HEK293 (cell line): ENCODE results near the gene CNGB1.

Experiments used
- CTCF ChIA-PET: fragments of 350-600 bp; formaldehyde crosslinking; extraction: SDS; loops from one replicate; lab custom pipeline; 2021; ENCODE audit warnings: antibody characterized with exemption; lab: Yijun Ruan, JAX
- POLR2A ChIA-PET: fragments of 300-600 bp; formaldehyde crosslinking; extraction: SDS; loops from one replicate; lab custom pipeline; 2020; ENCODE audit warnings: antibody characterized with exemption, inconsistent platforms; lab: Yijun Ruan, JAX
- H3K27ac ChIP-seq: fragments of 200-500 bp; sonication (Bioruptor generic); 2 replicates; pipeline ENCODE4 v1.5.1; 2014; ENCODE audit warnings: low read depth, low read length, control low read depth, inconsistent platforms; ENCODE audit errors: extremely low read depth
- H3K36me3 ChIP-seq, 2 experiments: fragments of 200-500 bp in 1 of 2; sonication (Bioruptor generic) in 1 of 2; 1 replicate in 1 of 2; 2 replicates in 1 of 2; pipeline ENCODE4 v1.5.1; 2014 to 2017; ENCODE audit warnings: inconsistent platforms in 2 of 2, low read length in 2 of 2; ENCODE audit not compliant: control insufficient read depth in 2 of 2, insufficient read depth in 1 of 2
- H3K4me1 ChIP-seq: fragments of 200-500 bp; sonication (Bioruptor generic); 2 replicates; pipeline ENCODE4 v1.5.1; 2014; ENCODE audit warnings: mild to moderate bottlenecking, low read length, inconsistent platforms; ENCODE audit not compliant: control insufficient read depth, insufficient read depth
- H3K4me3 ChIP-seq: 2 replicates; pipeline ENCODE4 v1.5.1; 2011; ENCODE audit warnings: low read depth, mild to moderate bottlenecking, control low read depth, low read length, moderate library complexity
- H3K9me3 ChIP-seq: fragments of 200-500 bp; sonication (Bioruptor generic); 2 replicates; pipeline ENCODE4 v1.5.1; 2014; ENCODE audit warnings: low read depth, low read length, inconsistent platforms; ENCODE audit not compliant: control insufficient read depth, insufficient read depth
- SCRT2 ChIP-seq: fragments of 450-650 bp; formaldehyde crosslinking; IDR thresholded peaks from 2 replicates; pipeline ENCODE4 v1.5.1; 2016; ENCODE audit warnings: missing biosample characterization, missing genetic modification characterization
- ZNF10 ChIP-seq: fragments of 450-650 bp; formaldehyde crosslinking; IDR thresholded peaks from 2 replicates; pipeline ENCODE4 v1.5.1; 2017; ENCODE audit warnings: missing biosample characterization, missing genetic modification characterization
- ZNF138 ChIP-seq: fragments of 450-650 bp; formaldehyde crosslinking; IDR thresholded peaks from 2 replicates; pipeline ENCODE4 v1.5.1; 2016; ENCODE audit warnings: missing biosample characterization, missing genetic modification characterization, borderline replicate concordance
- ZNF223 ChIP-seq: fragments of 450-650 bp; formaldehyde crosslinking; IDR thresholded peaks from 2 replicates; pipeline ENCODE4 v1.5.1; 2016; ENCODE audit warnings: missing biosample characterization, missing genetic modification characterization
- ZNF292 ChIP-seq: fragments of 450-650 bp; formaldehyde crosslinking; IDR thresholded peaks from 2 replicates; pipeline ENCODE4 v1.5.1; 2016; ENCODE audit warnings: low read depth, missing biosample characterization, missing genetic modification characterization, borderline replicate concordance
- ZNF830 ChIP-seq: fragments of 450-650 bp; IDR thresholded peaks from 2 replicates; pipeline ENCODE4 v1.5.0; 2018; ENCODE audit warnings: missing biosample characterization, missing genetic modification characterization, low read depth, mild to moderate bottlenecking, moderate library complexity
- TF ChIP-seq, protein P1 (sequence below): fragments of 450-650 bp; formaldehyde crosslinking; conservative IDR thresholded peaks from 2 replicates; pipeline ENCODE4 v1.5.1; 2016; ENCODE audit warnings: low read depth, missing biosample characterization, missing genetic modification characterization
- TF ChIP-seq, protein P2 (sequence below): fragments of 450-650 bp; formaldehyde crosslinking; IDR thresholded peaks from 2 replicates; pipeline ENCODE4 v1.5.1; 2017; ENCODE audit warnings: missing biosample characterization, missing genetic modification characterization
- TF ChIP-seq, protein P3 (sequence below): fragments of 450-650 bp; formaldehyde crosslinking; IDR thresholded peaks from 2 replicates; pipeline ENCODE4 v1.5.1; 2016; ENCODE audit warnings: missing biosample characterization, missing genetic modification characterization, low read depth
- TF ChIP-seq, protein P4 (sequence below): fragments of 450-650 bp; formaldehyde crosslinking; IDR thresholded peaks from 2 replicates; pipeline ENCODE4 v1.5.1; 2016; ENCODE audit warnings: missing biosample characterization, missing genetic modification characterization
- TF ChIP-seq, protein P5 (sequence below): fragments of 450-650 bp; formaldehyde crosslinking; conservative IDR thresholded peaks from 2 replicates; pipeline ENCODE4 v1.5.1; 2016; ENCODE audit warnings: low read depth, missing biosample characterization, missing genetic modification characterization

Gene CNGB1

DNA sequence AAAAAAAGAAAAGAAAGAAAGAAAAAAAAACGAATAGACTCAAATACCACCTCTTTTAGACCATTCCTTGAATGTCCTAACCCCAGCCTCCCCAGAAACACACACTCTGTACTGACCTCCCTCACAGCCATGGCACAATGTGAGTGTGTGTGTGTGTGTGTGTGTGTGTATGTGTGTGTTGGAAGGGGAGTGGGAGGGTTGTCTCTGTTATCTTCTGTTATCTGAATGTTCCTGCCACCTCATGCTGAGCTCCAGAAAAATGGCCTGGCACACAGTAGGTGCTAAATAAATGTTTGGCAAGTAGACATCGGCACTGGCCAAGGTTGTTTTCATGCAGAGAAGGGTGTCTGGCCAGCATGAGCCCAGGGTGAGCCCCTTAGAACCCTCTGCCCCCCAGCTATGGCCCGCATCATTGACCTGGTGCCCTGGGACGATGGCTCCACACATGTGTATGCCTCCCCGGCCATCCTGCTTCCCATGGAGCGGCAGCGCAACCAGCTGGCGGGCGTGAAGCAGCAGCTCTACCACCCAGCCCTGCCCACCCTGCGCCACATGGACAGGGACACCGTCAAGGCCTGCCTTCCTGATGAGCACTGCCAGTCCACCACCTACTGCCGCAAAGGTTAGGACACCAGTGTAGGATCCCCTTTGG, 6.6 kb upstream of the CNGB1 start (continued):
- TF ChIP-seq, protein P1, sequence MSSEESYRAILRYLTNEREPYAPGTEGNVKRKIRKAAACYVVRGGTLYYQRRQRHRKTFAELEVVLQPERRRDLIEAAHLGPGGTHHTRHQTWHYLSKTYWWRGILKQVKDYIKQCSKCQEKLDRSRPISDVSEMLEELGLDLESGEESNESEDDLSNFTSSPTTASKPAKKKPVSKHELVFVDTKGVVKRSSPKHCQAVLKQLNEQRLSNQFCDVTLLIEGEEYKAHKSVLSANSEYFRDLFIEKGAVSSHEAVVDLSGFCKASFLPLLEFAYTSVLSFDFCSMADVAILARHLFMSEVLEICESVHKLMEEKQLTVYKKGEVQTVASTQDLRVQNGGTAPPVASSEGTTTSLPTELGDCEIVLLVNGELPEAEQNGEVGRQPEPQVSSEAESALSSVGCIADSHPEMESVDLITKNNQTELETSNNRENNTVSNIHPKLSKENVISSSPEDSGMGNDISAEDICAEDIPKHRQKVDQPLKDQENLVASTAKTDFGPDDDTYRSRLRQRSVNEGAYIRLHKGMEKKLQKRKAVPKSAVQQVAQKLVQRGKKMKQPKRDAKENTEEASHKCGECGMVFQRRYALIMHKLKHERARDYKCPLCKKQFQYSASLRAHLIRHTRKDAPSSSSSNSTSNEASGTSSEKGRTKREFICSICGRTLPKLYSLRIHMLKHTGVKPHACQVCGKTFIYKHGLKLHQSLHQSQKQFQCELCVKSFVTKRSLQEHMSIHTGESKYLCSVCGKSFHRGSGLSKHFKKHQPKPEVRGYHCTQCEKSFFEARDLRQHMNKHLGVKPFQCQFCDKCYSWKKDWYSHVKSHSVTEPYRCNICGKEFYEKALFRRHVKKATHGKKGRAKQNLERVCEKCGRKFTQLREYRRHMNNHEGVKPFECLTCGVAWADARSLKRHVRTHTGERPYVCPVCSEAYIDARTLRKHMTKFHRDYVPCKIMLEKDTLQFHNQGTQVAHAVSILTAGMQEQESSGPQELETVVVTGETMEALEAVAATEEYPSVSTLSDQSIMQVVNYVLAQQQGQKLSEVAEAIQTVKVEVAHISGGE (tag by site-specific recombination), result no peak
- TF ChIP-seq ZNF830 (tag by site-specific recombination) (no peak), ZNF138 (tag by site-specific recombination) (no peak), ZNF292 (no peak)

DNA sequence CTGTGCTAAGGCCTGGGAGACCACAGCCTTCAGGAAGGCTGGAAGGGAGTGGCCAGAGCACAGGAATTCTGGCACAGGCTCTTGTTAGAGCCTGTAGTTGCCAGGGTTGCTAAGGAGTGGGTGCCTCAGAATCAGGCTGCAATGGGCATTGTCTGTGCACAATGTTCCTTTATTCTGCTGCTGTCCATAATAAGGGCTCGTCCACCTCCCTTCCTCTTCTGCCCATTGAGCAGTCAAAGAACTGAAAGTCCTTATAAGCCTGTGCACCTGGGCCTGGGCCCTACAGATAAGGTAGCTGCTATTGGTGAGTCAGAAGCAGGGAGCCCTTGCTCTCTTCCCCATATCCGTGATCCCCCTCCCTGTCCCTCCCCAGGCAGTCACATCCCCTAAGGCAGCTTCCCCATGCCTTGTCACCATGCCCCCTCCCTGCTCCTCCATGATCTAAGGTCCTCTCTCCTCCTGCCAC, 5.4 kb upstream of the CNGB1 start:
- no peak for TF ChIP-seq ZNF223 (tag by site-specific recombination)
- no peak for TF ChIP-seq ZNF10 (tag by site-specific recombination)
- TF ChIP-seq, protein P2, sequence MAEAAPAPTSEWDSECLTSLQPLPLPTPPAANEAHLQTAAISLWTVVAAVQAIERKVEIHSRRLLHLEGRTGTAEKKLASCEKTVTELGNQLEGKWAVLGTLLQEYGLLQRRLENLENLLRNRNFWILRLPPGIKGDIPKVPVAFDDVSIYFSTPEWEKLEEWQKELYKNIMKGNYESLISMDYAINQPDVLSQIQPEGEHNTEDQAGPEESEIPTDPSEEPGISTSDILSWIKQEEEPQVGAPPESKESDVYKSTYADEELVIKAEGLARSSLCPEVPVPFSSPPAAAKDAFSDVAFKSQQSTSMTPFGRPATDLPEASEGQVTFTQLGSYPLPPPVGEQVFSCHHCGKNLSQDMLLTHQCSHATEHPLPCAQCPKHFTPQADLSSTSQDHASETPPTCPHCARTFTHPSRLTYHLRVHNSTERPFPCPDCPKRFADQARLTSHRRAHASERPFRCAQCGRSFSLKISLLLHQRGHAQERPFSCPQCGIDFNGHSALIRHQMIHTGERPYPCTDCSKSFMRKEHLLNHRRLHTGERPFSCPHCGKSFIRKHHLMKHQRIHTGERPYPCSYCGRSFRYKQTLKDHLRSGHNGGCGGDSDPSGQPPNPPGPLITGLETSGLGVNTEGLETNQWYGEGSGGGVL (tag by site-specific recombination), result peak; percentile 58
- POLR2A ChIA-PET, result no interaction called here
- H3K4me1 ChIP-seq, result no peaks in the 10 kb centered on the region
- no peaks in the 10 kb centered on the region for H3K9me3 ChIP-seq
- no peak overlapping the region for H3K27ac ChIP-seq
- no peak overlapping the region for H3K4me3 ChIP-seq
- no peaks in the 10 kb centered on the region for H3K36me3 ChIP-seq
- CTCF ChIA-PET, result interaction anchor here (0.7 kb wide), 1 partner anchor 260 kb away, joined by 6 read pairs; no protein-coding TSS in a partner anchor

DNA sequence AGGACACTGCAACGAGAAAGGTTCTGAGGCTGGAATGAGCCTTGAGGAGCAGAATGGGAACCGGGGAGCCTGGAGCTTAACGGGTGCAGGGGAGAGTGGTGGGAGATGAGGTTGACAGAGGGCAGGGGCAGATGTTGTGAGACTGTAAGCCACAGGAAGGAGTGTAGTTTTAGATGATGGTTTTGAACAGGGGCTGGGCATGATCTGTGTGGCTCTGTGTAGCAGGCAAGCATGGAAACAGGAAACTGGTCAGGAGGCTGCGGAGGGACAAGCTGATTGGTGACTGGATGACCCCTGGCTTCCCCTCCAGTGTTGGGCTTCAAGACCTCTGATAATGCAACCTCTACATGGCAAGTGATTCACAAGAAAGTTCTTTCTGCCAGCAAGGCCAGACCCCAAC, 1.4 kb upstream of the CNGB1 start:
- Histone ChIP-seq H3K4me3 (no peak overlapping the region), H3K9me3 (no peaks in the 10 kb centered on the region)
- no peak for TF ChIP-seq SCRT2 (tag by site-specific recombination)
- TF ChIP-seq, protein P3, sequence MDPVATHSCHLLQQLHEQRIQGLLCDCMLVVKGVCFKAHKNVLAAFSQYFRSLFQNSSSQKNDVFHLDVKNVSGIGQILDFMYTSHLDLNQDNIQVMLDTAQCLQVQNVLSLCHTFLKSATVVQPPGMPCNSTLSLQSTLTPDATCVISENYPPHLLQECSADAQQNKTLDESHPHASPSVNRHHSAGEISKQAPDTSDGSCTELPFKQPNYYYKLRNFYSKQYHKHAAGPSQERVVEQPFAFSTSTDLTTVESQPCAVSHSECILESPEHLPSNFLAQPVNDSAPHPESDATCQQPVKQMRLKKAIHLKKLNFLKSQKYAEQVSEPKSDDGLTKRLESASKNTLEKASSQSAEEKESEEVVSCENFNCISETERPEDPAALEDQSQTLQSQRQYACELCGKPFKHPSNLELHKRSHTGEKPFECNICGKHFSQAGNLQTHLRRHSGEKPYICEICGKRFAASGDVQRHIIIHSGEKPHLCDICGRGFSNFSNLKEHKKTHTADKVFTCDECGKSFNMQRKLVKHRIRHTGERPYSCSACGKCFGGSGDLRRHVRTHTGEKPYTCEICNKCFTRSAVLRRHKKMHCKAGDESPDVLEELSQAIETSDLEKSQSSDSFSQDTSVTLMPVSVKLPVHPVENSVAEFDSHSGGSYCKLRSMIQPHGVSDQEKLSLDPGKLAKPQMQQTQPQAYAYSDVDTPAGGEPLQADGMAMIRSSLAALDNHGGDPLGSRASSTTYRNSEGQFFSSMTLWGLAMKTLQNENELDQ (tag by site-specific recombination), result no peak
- TF ChIP-seq, all 188 proteins: peak for 0
- Histone ChIP-seq H3K27ac (no peak overlapping the region), H3K4me1 (no peaks in the 10 kb centered on the region), H3K36me3 (no peaks in the 10 kb centered on the region)
- ChIA-PET CTCF (no interaction called here), POLR2A (no interaction called here)

DNA sequence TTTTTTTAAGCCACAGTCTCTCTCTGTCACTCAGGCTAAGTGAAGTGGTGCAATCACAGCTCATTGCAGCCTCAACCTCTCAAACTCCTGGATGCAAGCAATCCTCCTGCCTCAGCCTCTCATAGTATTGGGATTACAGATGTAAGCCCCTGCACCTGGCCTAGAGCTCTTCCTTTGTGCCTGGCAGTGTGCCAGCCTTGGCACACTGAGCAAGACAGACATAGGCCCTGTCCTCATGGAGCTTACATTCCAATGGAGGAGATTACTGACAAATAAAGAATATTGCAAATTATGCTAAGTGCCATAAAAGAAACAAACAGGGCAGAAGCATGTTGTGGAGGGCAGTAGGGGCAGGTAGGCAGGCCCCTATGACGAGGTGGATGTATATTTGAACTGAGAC, 920 bp upstream of the CNGB1 start:
- POLR2A ChIA-PET, result no interaction called here
- Histone ChIP-seq H3K27ac (no peak overlapping the region), H3K9me3 (no peaks in the 10 kb centered on the region), H3K4me3 (no peak overlapping the region), H3K4me1 (no peaks in the 10 kb centered on the region), H3K36me3 (no peaks in the 10 kb centered on the region)
- CTCF ChIA-PET, result interaction anchor here (0.5 to 0.6 kb wide), 3 partner anchors 102 to 689 kb away, joined by 3 read pairs; no protein-coding TSS in a partner anchor
- TF ChIP-seq, protein P4, sequence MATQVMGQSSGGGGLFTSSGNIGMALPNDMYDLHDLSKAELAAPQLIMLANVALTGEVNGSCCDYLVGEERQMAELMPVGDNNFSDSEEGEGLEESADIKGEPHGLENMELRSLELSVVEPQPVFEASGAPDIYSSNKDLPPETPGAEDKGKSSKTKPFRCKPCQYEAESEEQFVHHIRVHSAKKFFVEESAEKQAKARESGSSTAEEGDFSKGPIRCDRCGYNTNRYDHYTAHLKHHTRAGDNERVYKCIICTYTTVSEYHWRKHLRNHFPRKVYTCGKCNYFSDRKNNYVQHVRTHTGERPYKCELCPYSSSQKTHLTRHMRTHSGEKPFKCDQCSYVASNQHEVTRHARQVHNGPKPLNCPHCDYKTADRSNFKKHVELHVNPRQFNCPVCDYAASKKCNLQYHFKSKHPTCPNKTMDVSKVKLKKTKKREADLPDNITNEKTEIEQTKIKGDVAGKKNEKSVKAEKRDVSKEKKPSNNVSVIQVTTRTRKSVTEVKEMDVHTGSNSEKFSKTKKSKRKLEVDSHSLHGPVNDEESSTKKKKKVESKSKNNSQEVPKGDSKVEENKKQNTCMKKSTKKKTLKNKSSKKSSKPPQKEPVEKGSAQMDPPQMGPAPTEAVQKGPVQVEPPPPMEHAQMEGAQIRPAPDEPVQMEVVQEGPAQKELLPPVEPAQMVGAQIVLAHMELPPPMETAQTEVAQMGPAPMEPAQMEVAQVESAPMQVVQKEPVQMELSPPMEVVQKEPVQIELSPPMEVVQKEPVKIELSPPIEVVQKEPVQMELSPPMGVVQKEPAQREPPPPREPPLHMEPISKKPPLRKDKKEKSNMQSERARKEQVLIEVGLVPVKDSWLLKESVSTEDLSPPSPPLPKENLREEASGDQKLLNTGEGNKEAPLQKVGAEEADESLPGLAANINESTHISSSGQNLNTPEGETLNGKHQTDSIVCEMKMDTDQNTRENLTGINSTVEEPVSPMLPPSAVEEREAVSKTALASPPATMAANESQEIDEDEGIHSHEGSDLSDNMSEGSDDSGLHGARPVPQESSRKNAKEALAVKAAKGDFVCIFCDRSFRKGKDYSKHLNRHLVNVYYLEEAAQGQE, result no peak
- TF ChIP-seq, protein P5, sequence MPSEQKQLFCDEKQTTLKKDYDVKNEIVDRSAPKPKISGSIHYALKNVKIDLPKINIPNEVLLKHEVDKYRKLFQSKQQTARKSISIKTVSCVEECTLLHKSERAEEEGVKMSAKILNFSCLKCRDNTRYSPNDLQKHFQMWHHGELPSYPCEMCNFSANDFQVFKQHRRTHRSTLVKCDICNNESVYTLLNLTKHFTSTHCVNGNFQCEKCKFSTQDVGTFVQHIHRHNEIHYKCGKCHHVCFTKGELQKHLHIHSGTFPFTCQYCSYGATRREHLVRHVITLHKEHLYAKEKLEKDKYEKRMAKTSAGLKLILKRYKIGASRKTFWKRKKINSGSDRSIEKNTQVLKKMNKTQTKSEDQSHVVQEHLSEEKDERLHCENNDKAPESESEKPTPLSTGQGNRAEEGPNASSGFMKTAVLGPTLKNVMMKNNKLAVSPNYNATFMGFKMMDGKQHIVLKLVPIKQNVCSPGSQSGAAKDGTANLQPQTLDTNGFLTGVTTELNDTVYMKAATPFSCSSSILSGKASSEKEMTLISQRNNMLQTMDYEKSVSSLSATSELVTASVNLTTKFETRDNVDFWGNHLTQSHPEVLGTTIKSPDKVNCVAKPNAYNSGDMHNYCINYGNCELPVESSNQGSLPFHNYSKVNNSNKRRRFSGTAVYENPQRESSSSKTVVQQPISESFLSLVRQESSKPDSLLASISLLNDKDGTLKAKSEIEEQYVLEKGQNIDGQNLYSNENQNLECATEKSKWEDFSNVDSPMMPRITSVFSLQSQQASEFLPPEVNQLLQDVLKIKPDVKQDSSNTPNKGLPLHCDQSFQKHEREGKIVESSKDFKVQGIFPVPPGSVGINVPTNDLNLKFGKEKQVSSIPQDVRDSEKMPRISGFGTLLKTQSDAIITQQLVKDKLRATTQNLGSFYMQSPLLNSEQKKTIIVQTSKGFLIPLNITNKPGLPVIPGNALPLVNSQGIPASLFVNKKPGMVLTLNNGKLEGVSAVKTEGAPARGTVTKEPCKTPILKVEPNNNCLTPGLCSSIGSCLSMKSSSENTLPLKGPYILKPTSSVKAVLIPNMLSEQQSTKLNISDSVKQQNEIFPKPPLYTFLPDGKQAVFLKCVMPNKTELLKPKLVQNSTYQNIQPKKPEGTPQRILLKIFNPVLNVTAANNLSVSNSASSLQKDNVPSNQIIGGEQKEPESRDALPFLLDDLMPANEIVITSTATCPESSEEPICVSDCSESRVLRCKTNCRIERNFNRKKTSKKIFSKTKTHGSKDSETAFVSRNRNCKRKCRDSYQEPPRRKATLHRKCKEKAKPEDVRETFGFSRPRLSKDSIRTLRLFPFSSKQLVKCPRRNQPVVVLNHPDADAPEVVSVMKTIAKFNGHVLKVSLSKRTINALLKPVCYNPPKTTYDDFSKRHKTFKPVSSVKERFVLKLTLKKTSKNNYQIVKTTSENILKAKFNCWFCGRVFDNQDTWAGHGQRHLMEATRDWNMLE (tag by site-specific recombination), result no peak
